Nephron (organoid): ENCODE measurements around the gene KRTAP10-4.
"Not testable (repeated sequence)": the region's sequence is repeated elsewhere in the genome, so short reads cannot be mapped to it uniquely, and the experiment has no call there.

Source experiments
- H3K27ac Mint-ChIP-seq, 3 experiments: 2 replicates each; pipeline ENCODE4 v1.8.0; 2020; ENCODE audit warnings: mixed read lengths in 3 of 3, mild to moderate bottlenecking in 2 of 3, moderate library complexity in 1 of 3
- H3K27me3 Mint-ChIP-seq: 2 replicates; pipeline ENCODE4 v1.8.0; 2021; ENCODE audit warnings: low read depth, mild to moderate bottlenecking, moderate library complexity, mixed read lengths
- H3K36me3 Mint-ChIP-seq: 2 replicates; pipeline ENCODE4 v1.8.0; 2020; ENCODE audit warnings: low read depth, mixed read lengths
- H3K4me1 Mint-ChIP-seq: 2 replicates; pipeline ENCODE4 v1.8.0; 2020; ENCODE audit warnings: mixed read lengths
- H3K4me3 Mint-ChIP-seq, 3 experiments: 2 replicates each; pipeline ENCODE4 v1.8.0; 2020; ENCODE audit warnings: mild to moderate bottlenecking in 3 of 3, mixed read lengths in 3 of 3, moderate library complexity in 2 of 3
- H3K9me3 Mint-ChIP-seq: 2 replicates; pipeline ENCODE4 v1.8.0; 2020; ENCODE audit warnings: mixed read lengths
- TF ChIP-seq, protein P1 (sequence below), 3 experiments: fragments of 200-600 bp; sonication (generic); IDR thresholded peaks; one replicate each; pipeline ENCODE4 v1.5.0; 2021; ENCODE audit warnings: antibody characterized with exemption in 3 of 3; ENCODE audit not compliant: unreplicated experiment in 3 of 3

Gene KRTAP10-4, protein sequence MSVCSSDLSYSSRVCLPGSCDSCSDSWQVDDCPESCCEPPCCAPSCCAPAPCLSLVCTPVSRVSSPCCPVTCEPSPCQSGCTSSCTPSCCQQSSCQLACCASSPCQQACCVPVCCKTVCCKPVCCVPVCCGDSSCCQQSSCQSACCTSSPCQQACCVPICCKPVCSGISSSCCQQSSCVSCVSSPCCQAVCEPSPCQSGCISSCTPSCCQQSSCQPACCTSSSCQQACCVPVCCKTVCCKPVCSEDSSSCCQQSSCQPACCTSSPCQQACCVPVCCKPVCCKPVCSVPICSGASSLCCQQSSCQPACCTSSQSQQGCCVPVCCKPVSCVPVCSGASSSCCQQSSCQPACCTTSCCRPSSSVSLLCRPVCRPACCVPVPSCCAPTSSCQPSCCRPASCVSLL

DNA sequence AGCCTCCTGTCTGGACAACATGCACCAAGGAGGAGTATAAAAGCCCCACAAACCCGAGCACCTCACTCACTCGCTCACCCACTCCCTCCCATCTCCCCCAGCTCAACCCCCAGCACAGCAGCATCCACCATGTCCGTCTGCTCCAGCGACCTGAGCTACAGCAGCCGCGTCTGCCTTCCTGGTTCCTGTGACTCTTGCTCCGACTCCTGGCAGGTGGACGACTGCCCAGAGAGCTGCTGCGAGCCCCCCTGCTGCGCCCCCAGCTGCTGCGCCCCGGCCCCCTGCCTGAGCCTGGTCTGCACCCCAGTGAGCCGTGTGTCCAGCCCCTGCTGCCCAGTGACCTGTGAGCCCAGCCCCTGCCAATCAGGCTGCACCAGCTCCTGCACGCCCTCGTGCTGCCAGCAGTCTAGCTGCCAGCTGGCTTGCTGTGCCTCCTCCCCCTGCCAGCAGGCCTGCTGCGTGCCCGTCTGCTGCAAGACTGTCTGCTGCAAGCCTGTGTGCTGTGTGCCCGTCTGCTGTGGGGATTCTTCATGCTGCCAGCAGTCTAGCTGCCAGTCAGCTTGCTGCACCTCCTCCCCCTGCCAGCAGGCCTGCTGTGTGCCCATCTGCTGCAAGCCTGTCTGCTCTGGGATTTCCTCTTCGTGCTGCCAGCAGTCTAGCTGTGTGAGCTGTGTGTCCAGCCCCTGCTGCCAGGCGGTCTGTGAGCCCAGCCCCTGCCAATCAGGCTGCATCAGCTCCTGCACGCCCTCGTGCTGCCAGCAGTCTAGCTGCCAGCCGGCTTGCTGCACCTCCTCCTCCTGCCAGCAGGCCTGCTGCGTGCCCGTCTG lies at the start of gene KRTAP10-4:
TSS of gene KRTAP10-4 (plus strand) at position 100 of the 827 bp plus-strand sequence. CDS start at position 130, 30 bp downstream.
- not testable (repeated sequence) for H3K4me3 Mint-ChIP-seq, H3K36me3 Mint-ChIP-seq, H3K4me1 Mint-ChIP-seq, H3K27ac Mint-ChIP-seq
- H3K27me3 Mint-ChIP-seq: peaks cover 25% of the 10 kb centered on the region
- H3K9me3 Mint-ChIP-seq: peaks cover 47% of the 10 kb centered on the region

DNA sequence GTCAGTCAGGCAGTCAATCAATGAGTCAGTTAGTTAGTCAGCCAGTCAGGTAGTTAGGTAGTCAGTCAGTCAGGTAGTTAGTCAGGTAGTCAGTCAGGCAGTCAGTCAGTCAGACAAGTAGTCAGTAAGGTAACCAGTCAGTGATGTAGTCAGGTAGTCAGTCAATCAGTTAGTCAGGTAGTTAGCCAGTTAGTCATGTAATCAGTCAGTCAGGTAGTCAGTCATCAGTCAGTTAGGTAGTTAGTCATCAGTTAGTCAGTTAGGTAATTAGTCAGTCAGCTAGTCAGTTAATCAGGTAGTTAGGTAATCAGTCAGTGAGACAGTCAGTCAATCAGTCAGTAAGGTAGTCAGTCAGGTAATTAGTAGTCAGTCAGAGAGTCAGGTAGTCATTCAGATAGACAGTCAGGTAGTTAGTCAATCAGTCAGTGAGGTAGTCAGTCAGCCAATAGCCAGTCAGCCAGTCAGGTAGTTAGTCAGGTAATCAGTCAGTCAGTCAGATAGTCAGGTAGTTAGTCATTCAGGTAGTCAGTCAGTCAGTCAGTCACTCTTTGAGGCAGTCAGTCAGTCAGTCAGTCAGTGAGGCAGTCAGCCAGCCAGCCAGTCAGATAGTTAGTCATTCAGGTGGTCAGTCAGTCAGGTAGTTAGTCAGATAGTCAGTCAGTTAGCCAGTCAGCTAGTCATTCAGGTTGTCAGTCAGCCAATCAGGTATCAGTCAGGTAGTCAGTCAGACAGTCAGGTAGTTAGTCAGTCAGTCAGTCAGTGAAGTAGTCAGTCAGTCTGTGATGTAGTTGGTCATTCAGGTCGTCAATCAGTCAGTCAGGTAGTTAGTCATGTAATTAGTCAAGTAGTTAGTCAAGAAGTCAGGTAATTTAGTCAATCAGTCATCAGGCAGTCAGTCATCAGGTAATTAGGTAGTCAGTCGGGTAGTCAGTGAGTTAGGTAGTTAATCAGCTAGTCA lies 48.8 kb upstream of the KRTAP10-4 start:
- TF ChIP-seq, protein P1, sequence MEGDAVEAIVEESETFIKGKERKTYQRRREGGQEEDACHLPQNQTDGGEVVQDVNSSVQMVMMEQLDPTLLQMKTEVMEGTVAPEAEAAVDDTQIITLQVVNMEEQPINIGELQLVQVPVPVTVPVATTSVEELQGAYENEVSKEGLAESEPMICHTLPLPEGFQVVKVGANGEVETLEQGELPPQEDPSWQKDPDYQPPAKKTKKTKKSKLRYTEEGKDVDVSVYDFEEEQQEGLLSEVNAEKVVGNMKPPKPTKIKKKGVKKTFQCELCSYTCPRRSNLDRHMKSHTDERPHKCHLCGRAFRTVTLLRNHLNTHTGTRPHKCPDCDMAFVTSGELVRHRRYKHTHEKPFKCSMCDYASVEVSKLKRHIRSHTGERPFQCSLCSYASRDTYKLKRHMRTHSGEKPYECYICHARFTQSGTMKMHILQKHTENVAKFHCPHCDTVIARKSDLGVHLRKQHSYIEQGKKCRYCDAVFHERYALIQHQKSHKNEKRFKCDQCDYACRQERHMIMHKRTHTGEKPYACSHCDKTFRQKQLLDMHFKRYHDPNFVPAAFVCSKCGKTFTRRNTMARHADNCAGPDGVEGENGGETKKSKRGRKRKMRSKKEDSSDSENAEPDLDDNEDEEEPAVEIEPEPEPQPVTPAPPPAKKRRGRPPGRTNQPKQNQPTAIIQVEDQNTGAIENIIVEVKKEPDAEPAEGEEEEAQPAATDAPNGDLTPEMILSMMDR (IDR thresholded peaks at IDR 0.05; ENCODE audit: unreplicated experiment in 3 of 3): no peak
- Mint-ChIP-seq H3K9me3 (no peaks in the 10 kb centered on the region), H3K4me1 (no peaks in the 10 kb centered on the region), H3K36me3 (no peaks in the 10 kb centered on the region), H3K4me3 (no peak overlapping the region), H3K27ac (no peak overlapping the region), H3K27me3 (no peaks in the 10 kb centered on the region)

DNA sequence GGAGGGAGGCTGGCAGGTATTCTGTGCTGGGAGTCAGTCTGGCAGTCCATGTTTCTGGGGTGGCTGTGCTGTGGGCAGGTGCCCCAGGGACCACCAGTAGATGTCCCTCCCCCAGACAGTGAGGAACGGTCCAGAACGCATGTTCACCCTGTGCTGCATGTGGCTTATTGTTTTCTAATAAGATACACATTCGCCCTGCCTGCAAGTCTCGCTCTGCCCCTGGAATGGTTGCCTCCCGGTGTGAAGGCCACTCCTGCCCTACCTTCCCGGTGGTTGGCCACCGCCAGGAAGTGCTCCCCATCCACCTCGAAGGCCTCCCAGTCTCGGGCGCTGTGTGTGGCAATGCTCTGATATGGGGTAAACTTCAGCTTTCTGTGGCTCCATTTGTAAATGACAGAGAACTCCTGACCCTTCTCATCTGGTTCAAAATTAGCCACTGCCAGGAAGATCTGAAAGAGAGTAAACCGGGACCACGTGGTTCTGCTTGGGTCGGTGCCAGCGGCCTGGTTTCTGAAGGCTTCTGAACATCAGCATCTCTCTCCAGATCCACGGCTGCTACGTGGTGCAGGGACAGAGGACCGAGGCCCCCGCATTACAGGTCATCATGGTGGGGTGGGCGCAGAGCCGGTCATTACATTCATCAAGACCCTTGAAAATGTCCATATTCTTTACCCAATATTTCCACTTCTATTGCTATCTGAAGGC lies 48.0 kb upstream of the KRTAP10-4 start:
- H3K4me1 Mint-ChIP-seq: no peaks in the 10 kb centered on the region
- peaks cover 5% of the 10 kb centered on the region for H3K27me3 Mint-ChIP-seq
- TF ChIP-seq, protein P1 (IDR thresholded peaks at IDR 0.05; ENCODE audit: unreplicated experiment in 3 of 3): no peak
- H3K27ac Mint-ChIP-seq: no peak overlapping the region
- no peak overlapping the region for H3K4me3 Mint-ChIP-seq
- no peaks in the 10 kb centered on the region for H3K36me3 Mint-ChIP-seq
- H3K9me3 Mint-ChIP-seq: no peaks in the 10 kb centered on the region

DNA sequence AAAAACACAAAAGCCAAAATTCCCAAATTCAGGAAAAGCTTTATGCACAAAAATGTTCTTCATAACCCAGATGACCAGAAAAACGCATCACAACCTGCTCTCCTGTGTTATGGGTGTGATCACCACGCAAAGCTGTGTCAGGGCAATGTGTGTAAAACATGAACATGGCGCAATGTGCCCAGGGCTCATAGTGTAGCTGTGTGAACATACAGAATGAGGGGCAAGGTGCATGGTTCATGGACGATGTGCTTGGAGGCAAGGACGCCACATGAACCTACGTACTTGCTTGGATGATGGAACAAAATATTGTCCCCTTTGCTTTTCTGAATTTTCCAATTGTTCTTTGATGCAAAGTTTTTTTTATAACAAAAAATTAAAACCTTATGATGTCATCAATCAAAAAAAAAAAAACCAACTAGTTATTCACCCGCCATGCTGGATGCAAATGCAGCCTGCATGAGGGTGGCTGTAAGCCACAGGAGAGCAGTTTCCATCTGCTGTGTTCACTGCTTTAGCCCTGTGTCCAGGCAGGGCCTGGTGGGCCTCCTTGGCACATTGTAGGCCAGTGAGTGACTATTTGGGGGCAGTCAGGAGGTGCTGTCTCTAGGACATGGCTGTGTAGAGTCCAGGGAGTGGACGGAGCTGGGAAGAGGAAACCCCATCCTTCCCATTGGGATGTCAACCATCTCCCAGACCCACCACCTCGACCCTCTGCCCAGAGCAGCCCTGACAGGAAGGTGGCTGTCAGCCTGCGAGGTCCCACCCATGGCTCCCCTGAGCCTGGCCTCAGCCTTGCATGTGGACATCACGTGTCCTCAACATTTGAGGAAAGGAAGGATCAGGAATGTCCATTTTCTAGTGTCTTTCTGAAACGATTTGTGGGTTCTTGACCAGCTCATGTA lies 47.2 kb upstream of the KRTAP10-4 start:
- Mint-ChIP-seq H3K27me3 (peaks cover 10% of the 10 kb centered on the region), H3K4me3 (no peak overlapping the region), H3K27ac (no peak overlapping the region), H3K4me1 (no peaks in the 10 kb centered on the region), H3K36me3 (no peaks in the 10 kb centered on the region), H3K9me3 (no peaks in the 10 kb centered on the region)
- TF ChIP-seq, protein P1 (IDR thresholded peaks at IDR 0.05; ENCODE audit: unreplicated experiment in 3 of 3): no peak

DNA sequence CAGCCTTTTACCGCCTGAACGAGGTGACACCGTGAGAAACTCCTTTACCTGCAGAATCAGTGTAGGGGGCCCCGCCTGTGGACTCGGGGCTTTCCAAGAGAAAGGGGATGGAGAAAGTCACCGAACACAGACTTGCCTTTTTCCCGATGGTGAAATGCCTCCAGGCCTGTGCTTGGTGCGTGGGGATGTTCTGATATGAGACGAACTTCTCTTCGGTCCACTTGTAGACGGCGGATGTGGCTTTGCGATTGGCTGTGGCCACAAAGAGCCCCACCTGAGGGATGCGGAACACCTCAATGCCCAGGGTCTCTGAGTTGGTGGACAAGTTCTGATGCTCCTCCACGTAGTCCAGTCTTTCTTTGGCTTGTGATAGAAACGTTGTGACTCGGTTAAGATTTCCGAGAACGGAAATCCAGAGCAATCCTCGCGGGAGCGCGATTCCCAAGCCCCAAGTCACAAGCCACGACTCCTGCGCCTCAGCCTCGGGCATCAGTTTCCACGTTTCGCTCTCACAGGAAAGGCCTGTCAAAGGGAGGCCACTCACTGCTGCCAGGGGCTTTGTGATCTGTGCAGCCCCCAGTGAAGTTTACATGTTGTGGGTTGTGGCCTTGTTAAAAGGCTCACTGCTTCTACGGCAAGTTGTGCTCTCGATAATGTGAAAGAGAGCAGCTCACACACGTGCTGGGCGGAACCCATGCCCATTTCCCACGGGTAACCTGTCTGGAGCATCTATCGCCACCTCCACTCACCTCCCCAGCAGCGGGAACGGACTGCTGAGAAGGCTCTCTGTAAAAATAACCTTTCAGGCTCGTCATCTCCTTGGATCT lies 46.2 kb upstream of the KRTAP10-4 start:
- no peaks in the 10 kb centered on the region for H3K4me1 Mint-ChIP-seq
- peaks cover 11% of the 10 kb centered on the region for H3K27me3 Mint-ChIP-seq
- no peak overlapping the region for H3K27ac Mint-ChIP-seq
- TF ChIP-seq, protein P1 (IDR thresholded peaks at IDR 0.05; ENCODE audit: unreplicated experiment in 3 of 3): no peak
- no peaks in the 10 kb centered on the region for H3K36me3 Mint-ChIP-seq
- H3K9me3 Mint-ChIP-seq: no peaks in the 10 kb centered on the region
- H3K4me3 Mint-ChIP-seq: no peak overlapping the region
